Sigmoid colon (tissue), 7 donors: ENCODE results near the gene SNX19. TPM values are rescaled to one million over a fixed set of nuclear protein-coding genes. Genes with fewer than 3 reads are reported as not detected.

Source experiments
- DNase-seq: peaks from one replicate; pipeline ENCODE4 v3.0.0-alpha.2; 2019
- H3K27ac ChIP-seq, 4 donors: fragments of 200-600 bp; sonication (generic); one replicate each; pipeline ENCODE4 v1.5.1; 2016 to 2019; ENCODE audit warnings: mild to moderate bottlenecking in 1 of 4
- H3K27me3 ChIP-seq, 3 donors: fragments of 200-600 bp; sonication (generic); one replicate each; pipeline ENCODE4 v1.5.1; 2019; ENCODE audit warnings: mild to moderate bottlenecking in 1 of 3
- H3K36me3 ChIP-seq, 4 donors: fragments of 200-600 bp; sonication (generic); one replicate each; pipeline ENCODE4 v1.5.1; 2016 to 2019
- H3K4me1 ChIP-seq, 4 donors: fragments of 200-600 bp; sonication (generic); one replicate each; pipeline ENCODE4 v1.5.1; 2017 to 2019
- H3K4me3 ChIP-seq, 4 donors: fragments of 200-600 bp; sonication (generic); one replicate each; pipeline ENCODE4 v1.5.1; 2017 to 2019; ENCODE audit warnings: mild to moderate bottlenecking in 2 of 4, moderate library complexity in 1 of 4
- H3K9me3 ChIP-seq, 4 donors: fragments of 200-600 bp in 3 of 4; sonication (generic) in 3 of 4; one replicate each; pipeline versions ENCODE4 v1.5.1 to v1.6.1; 2013 to 2019
- CTCF ChIP-seq, 4 experiments: fragments of 450-650 bp in 3 of 4; fragments of 200-600 bp in 1 of 4; IDR thresholded peaks; one replicate each; pipeline ENCODE4 v1.5.1; 2016 to 2019; ENCODE audit warnings: antibody characterized with exemption in 4 of 4, mild to moderate bottlenecking in 3 of 4, moderate library complexity in 2 of 4
- EP300 ChIP-seq, 4 donors: sonication (generic); formaldehyde crosslinking; IDR thresholded peaks; one replicate each; pipeline ENCODE4 v1.6.1; 2017; ENCODE audit warnings: antibody characterized with exemption in 4 of 4
- POLR2A ChIP-seq, 2 donors: fragments of 450-650 bp; IDR thresholded peaks; one replicate each; pipeline ENCODE4 v1.6.1; 2016; ENCODE audit warnings: antibody characterized with exemption in 2 of 2, mild to moderate bottlenecking in 2 of 2, moderate library complexity in 2 of 2
- POLR2AphosphoS5 ChIP-seq, 4 donors: sonication (generic); formaldehyde crosslinking; IDR thresholded peaks; one replicate each; pipeline ENCODE4 v1.6.1; 2017; ENCODE audit warnings: antibody characterized with exemption in 4 of 4
- WGBS, 2 donors: extraction: QIAGEN DNeasy Blood & Tissue Kit; methylation state at CpG; one replicate each; pipeline ENCODE4 v1.1.7; 2013; 5-methylcytosine and 5-hydroxymethylcytosine counted together
- intact Hi-C: fragments of 100-400 bp; cut with DNase I; formaldehyde crosslinking; loops from one replicate; pipeline ENCODE4 v1.15.1; 2023
- polyA plus RNA-seq, 3 donors: library from polyadenylated mRNA; stranded (reverse); fragments of 200-250 nt; gene quantifications; one replicate each; pipeline ENCODE4 v1.2.3, GENCODE V29; 2013
- total RNA-seq, 4 donors: library from RNA; depleted of rRNA; stranded (reverse); fragments of >200 nt; gene quantifications; one replicate each; pipeline ENCODE4 v1.1.0, GENCODE V29; 2016
- donor health status: healthy with polysubstance abuse.
- donor health status: Bipolar disorder and iron deficiency.
- donor health status: healthy.

Gene SNX19
- total and polyA plus RNA-seq, 7 donors, result 14.1 to 124 (median 72.1) TPM

- no peak for TF ChIP-seq POLR2A (IDR thresholded peaks at IDR 0.05)
- TF ChIP-seq EP300 (IDR thresholded peaks at IDR 0.05), result no peak
- TF ChIP-seq POLR2AphosphoS5 (IDR thresholded peaks at IDR 0.05), result no peak
- no peak for TF ChIP-seq CTCF (IDR thresholded peaks at IDR 0.05)
- H3K27me3 ChIP-seq, result no peaks in the 10 kb centered on the region
- H3K4me1 ChIP-seq, result no peaks in the 10 kb centered on the region
Measured at GRCh38 chr11:130850185-130850944, 65.9 kb downstream of the SNX19 start.

GRCh38 chr11:130849215-130849568 lies 67.1 kb downstream of the SNX19 start:
- no peak overlapping the region for H3K4me3 ChIP-seq
- TF ChIP-seq POLR2AphosphoS5 (IDR thresholded peaks at IDR 0.05) (no peak), EP300 (IDR thresholded peaks at IDR 0.05) (no peak), POLR2A (IDR thresholded peaks at IDR 0.05) (no peak), CTCF (IDR thresholded peaks at IDR 0.05) (no peak)
- intact Hi-C loops, result no loop called here
- no peaks in the 10 kb centered on the region for H3K36me3 ChIP-seq
- DNase-seq, result no peak
- 83 to 88% methylated on average over 2 of the region's 2 CpGs for WGBS, 2 donors
- H3K27me3 ChIP-seq, result no peaks in the 10 kb centered on the region
- no peaks in the 10 kb centered on the region for H3K9me3 ChIP-seq
- no peaks in the 10 kb centered on the region for H3K4me1 ChIP-seq
- no peak overlapping the region for H3K27ac ChIP-seq

More at GRCh38 chr11:130850185-130850944, 65.9 kb downstream of the SNX19 start:
- Histone ChIP-seq H3K27ac (no peak overlapping the region), H3K9me3 (no peaks in the 10 kb centered on the region), H3K36me3 (no peaks in the 10 kb centered on the region), H3K4me3 (no peak overlapping the region)
- intact Hi-C loops, result no loop called here
- WGBS, 2 donors, result 92% methylated on average over 6 of the region's 6 CpGs
- DNase-seq, result no peak

- Histone ChIP-seq H3K4me1 (no peaks in the 10 kb centered on the region), H3K27me3 (no peaks in the 10 kb centered on the region), H3K36me3 (no peaks in the 10 kb centered on the region), H3K4me3 (no peak overlapping the region), H3K27ac (no peak overlapping the region), H3K9me3 (no peaks in the 10 kb centered on the region)
- DNase-seq, result no peak
- 83 to 91% methylated on average over 6 of the region's 6 CpGs for WGBS, 2 donors
- TF ChIP-seq POLR2A (IDR thresholded peaks at IDR 0.05), result no peak
- no peak for TF ChIP-seq EP300 (IDR thresholded peaks at IDR 0.05)
- no peak for TF ChIP-seq CTCF (IDR thresholded peaks at IDR 0.05)
- TF ChIP-seq POLR2AphosphoS5 (IDR thresholded peaks at IDR 0.05), result no peak
- intact Hi-C loops, result no loop called here
Measured at GRCh38 chr11:130848361-130849214, 67.7 kb downstream of the SNX19 start.

GRCh38 chr11:130847517-130847916 lies 68.8 kb downstream of the SNX19 start:
- no peak for DNase-seq
- no peak overlapping the region for H3K27ac ChIP-seq
- no peak for TF ChIP-seq POLR2AphosphoS5 (IDR thresholded peaks at IDR 0.05)
- no peak for TF ChIP-seq EP300 (IDR thresholded peaks at IDR 0.05)
- TF ChIP-seq POLR2A (IDR thresholded peaks at IDR 0.05), result no peak
- TF ChIP-seq CTCF (IDR thresholded peaks at IDR 0.05), result no peak
- H3K9me3 ChIP-seq, result no peaks in the 10 kb centered on the region
- no peaks in the 10 kb centered on the region for H3K36me3 ChIP-seq
- no peaks in the 10 kb centered on the region for H3K27me3 ChIP-seq
- WGBS, 2 donors, result 72 to 89% methylated on average over 8 of the region's 8 CpGs
- no peak overlapping the region for H3K4me3 ChIP-seq
- H3K4me1 ChIP-seq, result no peaks in the 10 kb centered on the region
- intact Hi-C loops, result no loop called here
